HCT116 (cell line): Measurements from ENCODE around the gene KIF1A. TPM values are rescaled to one million over a fixed set of nuclear protein-coding genes. Genes with fewer than 3 reads are reported as not detected.

ENCODE experiments used
- ATAC-seq: fragments of 200-7000 bp; cut with Tn5 transposase; 2 replicates; pipeline ENCODE4 v1.9.1; 2020; ENCODE audit warnings: mild to moderate bottlenecking, moderate library complexity
- BruUV-seq: library from RNA; stranded (reverse); fragments of 400-500 nt; replicated peaks from 2 replicates; lab custom pipeline; 2021; lab: Mats Ljungman, UMichigan
- CTCF ChIA-PET: fragments of 300-600 bp; sonication (Branson Sonifier 250); formaldehyde crosslinking; loops from one replicate; lab custom pipeline; 2021; ENCODE audit warnings: antibody characterized with exemption; lab: Charles Lee
- POLR2A ChIA-PET: fragments of 300-600, 350-600 bp; sonication (Branson Sonifier 250); formaldehyde crosslinking; loops from one replicate; lab custom pipeline; 2021; ENCODE audit warnings: antibody characterized with exemption; lab: Charles Lee
- RAD21 ChIA-PET, 2 experiments: fragments of 300-600 bp; sonication (Branson Sonifier 250); formaldehyde crosslinking; loops; one replicate each; lab custom pipeline; 2023; ENCODE audit warnings: low total read pairs in 2 of 2; ENCODE audit not compliant: uncharacterized antibody in 2 of 2, unreplicated experiment in 2 of 2, low non-redundant PET in 1 of 2; lab: Charles Lee
- DNase-seq: peaks from one replicate; pipeline ENCODE4 v3.0.0-alpha.2; 2010; ENCODE audit warnings: low read depth, low spot score
- H2AFZ ChIP-seq: fragments of 200-600 bp; shearing (Covaris generic), sonication (generic); 2 replicates; pipeline ENCODE4 v1.6.1; 2017; ENCODE audit warnings: low read depth, mixed run types, mixed read lengths, antibody characterized with exemption, low read length; ENCODE audit not compliant: poor library complexity, severe bottlenecking
- H3K27ac ChIP-seq: 2 replicates; pipeline ENCODE4 v1.5.1; 2012; ENCODE audit warnings: low read depth, low read length
- H3K27me3 ChIP-seq: fragments of 200-600 bp; sonication (generic); 2 replicates; pipeline ENCODE4 v1.6.1; 2016; ENCODE audit warnings: mixed run types, low read length, mixed read lengths; ENCODE audit not compliant: insufficient read depth
- H3K36me3 ChIP-seq, 2 experiments: fragments of 200-500 bp in 1 of 2; fragments of 200-600 bp in 1 of 2; sonication (Bioruptor generic) in 1 of 2; sonication (generic) in 1 of 2; 2 replicates each; pipeline versions ENCODE4 v1.5.1 to v1.6.1; 2014 to 2016; ENCODE audit warnings: low read length in 2 of 2, inconsistent platforms in 1 of 2, mixed read lengths in 1 of 2, mixed run types in 1 of 2; ENCODE audit not compliant: insufficient read depth in 2 of 2, control insufficient read depth in 1 of 2
- H3K4me1 ChIP-seq, 2 experiments: fragments of 200-600 bp in 1 of 2; sonication (generic) in 1 of 2; 2 replicates each; pipeline versions ENCODE4 v1.5.1 to v1.6.1; 2012 to 2017; ENCODE audit warnings: low read length in 2 of 2, inconsistent platforms in 1 of 2, mild to moderate bottlenecking in 1 of 2, mixed read lengths in 1 of 2, mixed run types in 1 of 2, moderate library complexity in 1 of 2; ENCODE audit not compliant: insufficient read depth in 2 of 2, control insufficient read depth in 1 of 2
- H3K4me2 ChIP-seq: fragments of 200-600 bp; sonication (generic); 2 replicates; pipeline ENCODE4 v1.6.1; 2017; ENCODE audit warnings: mixed run types, low read length, mixed read lengths
- H3K4me3 ChIP-seq, 2 experiments: fragments of 200-600 bp in 1 of 2; sonication (generic) in 1 of 2; replicated peaks in 1 of 2; 2 replicates each; pipeline ENCODE4 v1.5.1; 2011 to 2016; ENCODE audit warnings: low read length in 2 of 2, control low read depth in 1 of 2, low read depth in 1 of 2, mild to moderate bottlenecking in 1 of 2, mixed read lengths in 1 of 2, mixed run types in 1 of 2
- H3K79me2 ChIP-seq: fragments of 200-600 bp; sonication (generic); 2 replicates; pipeline ENCODE4 v1.6.1; 2017; ENCODE audit warnings: mild to moderate bottlenecking, mixed run types, low read length, moderate library complexity, mixed read lengths; ENCODE audit not compliant: insufficient read depth
- H3K9ac ChIP-seq: fragments of 200-600 bp; sonication (generic); 2 replicates; pipeline ENCODE4 v1.6.1; 2016; ENCODE audit warnings: low read length, mixed read lengths
- H3K9me2 ChIP-seq: fragments of 200-600 bp; sonication (generic), shearing (Covaris generic); 2 replicates; pipeline ENCODE4 v1.6.1; 2017; ENCODE audit warnings: mixed run types, mild to moderate bottlenecking, moderate library complexity; ENCODE audit not compliant: insufficient read depth
- H3K9me3 ChIP-seq, 2 experiments: fragments of 200-500 bp in 1 of 2; fragments of 200-600 bp in 1 of 2; sonication (Bioruptor generic) in 1 of 2; sonication (generic) in 1 of 2; 2 replicates each; pipeline ENCODE4 v1.6.1; 2014 to 2017; ENCODE audit warnings: low read length in 2 of 2, mixed read lengths in 2 of 2, inconsistent platforms in 1 of 2, low read depth in 1 of 2, mild to moderate bottlenecking in 1 of 2, mixed run types in 1 of 2, moderate library complexity in 1 of 2; ENCODE audit not compliant: control insufficient read depth in 1 of 2, insufficient read depth in 1 of 2
- H4K20me1 ChIP-seq: fragments of 200-600 bp; sonication (generic), shearing (Covaris generic); 2 replicates; pipeline ENCODE4 v1.6.1; 2017; ENCODE audit warnings: mixed run types, mild to moderate bottlenecking, moderate library complexity; ENCODE audit not compliant: insufficient read depth
- ATF3 ChIP-seq: IDR thresholded peaks from 2 replicates; pipeline ENCODE4 v1.6.1; 2012
- CTCF ChIP-seq, 3 experiments: fragments of 200-600 bp in 1 of 3; sonication (generic) in 1 of 3; IDR thresholded peaks in 2 of 3; conservative IDR thresholded peaks in 1 of 3; 2 replicates each; pipeline ENCODE4 v1.5.1; 2012 to 2017; ENCODE audit warnings: low read depth in 2 of 3, low read length in 2 of 3, antibody characterized with exemption in 1 of 3, borderline replicate concordance in 1 of 3, control low read depth in 1 of 3, mild to moderate bottlenecking in 1 of 3, mixed read lengths in 1 of 3, mixed run types in 1 of 3, moderate library complexity in 1 of 3; ENCODE audit not compliant: insufficient read depth in 1 of 3
- EGR1 ChIP-seq: IDR thresholded peaks from 2 replicates; pipeline ENCODE4 v1.6.1; 2012; ENCODE audit warnings: low read depth
- ELF1 ChIP-seq: IDR thresholded peaks from 2 replicates; pipeline ENCODE4 v1.6.1; 2012; ENCODE audit warnings: low read depth, borderline replicate concordance
- EZH2 ChIP-seq: fragments of 200-600 bp; sonication (generic); IDR thresholded peaks from 2 replicates; pipeline ENCODE4 v1.6.1; 2017; ENCODE audit warnings: antibody characterized with exemption, mixed run types
- FOSL1 ChIP-seq: IDR thresholded peaks from 2 replicates; pipeline ENCODE4 v1.6.1; 2012; ENCODE audit warnings: low read depth
- JUND ChIP-seq: IDR thresholded peaks from 2 replicates; pipeline ENCODE4 v1.6.1; 2012
- POLR2A ChIP-seq: IDR thresholded peaks from 2 replicates; pipeline ENCODE4 v1.7.0; 2011; ENCODE audit warnings: borderline replicate concordance; ENCODE audit not compliant: insufficient read depth, insufficient read length; ENCODE audit errors: extremely low read depth
- POLR2AphosphoS5 ChIP-seq: IDR thresholded peaks from 2 replicates; pipeline ENCODE4 v1.6.1; 2011; ENCODE audit warnings: mild to moderate bottlenecking, low read depth, low read length, moderate library complexity
- REST ChIP-seq: IDR thresholded peaks from 2 replicates; pipeline ENCODE4 v1.6.1; 2012; ENCODE audit warnings: low read depth
- SIN3A ChIP-seq: IDR thresholded peaks from 2 replicates; pipeline ENCODE4 v1.6.1; 2012; ENCODE audit warnings: low read depth
- SRF ChIP-seq: IDR thresholded peaks from 2 replicates; pipeline ENCODE4 v1.6.1; 2012; ENCODE audit warnings: low read depth
- ZFX ChIP-seq: fragments of 450-650 bp; IDR thresholded peaks from 2 replicates; pipeline ENCODE4 v1.6.1; 2017
- intact Hi-C: fragments of 100-400 bp; cut with micrococcal nuclease; formaldehyde crosslinking; loops from 2 replicates; pipeline ENCODE4 v1.10.0; 2022
- total RNA-seq: library from RNA; stranded (reverse); gene quantifications from one replicate; pipeline ENCODE4 v1.2.1, GENCODE V29; 2021; ENCODE audit not compliant: unreplicated experiment

The KIF1A gene
- total RNA-seq, 1 experiment from 2014 or later: 0.27 TPM

- Histone ChIP-seq H4K20me1 (no peaks in the 10 kb centered on the region), H3K9me3 (no peaks in the 10 kb centered on the region), H2AFZ (no peak overlapping the region), H3K27me3 (no peaks in the 10 kb centered on the region; the same call in 1 of the 2 replicates), H3K27ac (no peak overlapping the region), H3K36me3 (no peaks in the 10 kb centered on the region), H3K9ac (no peak overlapping the region), H3K4me2 (no peak overlapping the region), H3K4me3 (no peak overlapping the region), H3K79me2 (no peaks in the 10 kb centered on the region), H3K4me1 (no peaks in the 10 kb centered on the region), H3K9me2 (no peaks in the 10 kb centered on the region)
- ChIA-PET POLR2A (no interaction called here), CTCF (no interaction called here), RAD21 (no interaction called here)
- no peak for ATAC-seq
- no TSS peak for BruUV-seq
- intact Hi-C loops: no loop called here
- TF ChIP-seq ATF3 (no peak), JUND (no peak), ZFX (no peak), POLR2AphosphoS5 (no peak), REST (no peak), CTCF (IDR thresholded peaks at IDR 0.05 in 2 of 3, conservative IDR thresholded peaks at IDR 0.05 in 1 of 3; ENCODE audit: borderline replicate concordance in 1 of 3, insufficient read depth in 1 of 3, low read depth in 2 of 3, low read length in 2 of 3) (no peak), SRF (no peak), ELF1 (no peak), SIN3A (no peak), EZH2 (no peak), FOSL1 (no peak), EGR1 (no peak), POLR2A (no peak)
- DNase-seq: no peak
Measured at GRCh38 chr2:240712121-240712520, 107.9 kb downstream of the KIF1A start.
